Panc1 (cell line): ENCODE measurements around the gene HTR1B. TPM values are rescaled to one million over a fixed set of nuclear protein-coding genes. Genes with fewer than 3 reads are reported as not detected.

Experiments used
- ATAC-seq: fragments of 200-7000 bp; cut with Tn5 transposase; 2 replicates; pipeline ENCODE4 v1.9.1; 2020; ENCODE audit warnings: mild to moderate bottlenecking, moderate library complexity
- BruUV-seq: library from RNA; stranded (reverse); fragments of 400-500 nt; replicated peaks from 2 replicates; lab custom pipeline; 2021; lab: Mats Ljungman, UMichigan
- CTCF ChIA-PET: fragments of 300-600 bp; sonication (Branson Sonifier 250); formaldehyde crosslinking; loops from one replicate; lab custom pipeline; 2022; ENCODE audit warnings: antibody characterized with exemption; lab: Charles Lee
- POLR2A ChIA-PET: fragments of 300-600 bp; sonication (Branson Sonifier 250); formaldehyde crosslinking; loops from one replicate; lab custom pipeline; 2022; ENCODE audit warnings: antibody characterized with exemption; lab: Charles Lee
- DNase-seq: peaks from one replicate; pipeline ENCODE4 v3.0.0-alpha.2; 2010; ENCODE audit warnings: low read depth, low spot score
- H3K27ac ChIP-seq: 2 replicates; pipeline ENCODE4 v1.5.1; 2011; ENCODE audit warnings: mild to moderate bottlenecking, low read length, inconsistent platforms
- H3K27me3 ChIP-seq: fragments of 200-500 bp; sonication (Bioruptor generic); 2 replicates; pipeline ENCODE4 v1.6.0; 2014; ENCODE audit warnings: low read length, inconsistent platforms; ENCODE audit not compliant: control insufficient read depth, insufficient read depth
- H3K36me3 ChIP-seq: fragments of 200-500 bp; sonication (Bioruptor generic); 2 replicates; pipeline ENCODE4 v1.5.1; 2014; ENCODE audit warnings: inconsistent platforms, mild to moderate bottlenecking, low read length, moderate library complexity; ENCODE audit not compliant: control insufficient read depth, insufficient read depth
- H3K4me1 ChIP-seq: 2 replicates; pipeline ENCODE4 v1.5.1; 2011; ENCODE audit warnings: inconsistent platforms, mild to moderate bottlenecking, low read length, moderate library complexity; ENCODE audit not compliant: control insufficient read depth, insufficient read depth
- H3K4me3 ChIP-seq, 2 experiments: 2 replicates each; pipeline ENCODE4 v1.5.1; 2011 to 2012; ENCODE audit warnings: low read depth in 2 of 2, low read length in 2 of 2, mild to moderate bottlenecking in 2 of 2, inconsistent platforms in 1 of 2, moderate library complexity in 1 of 2
- H3K9me3 ChIP-seq: fragments of 200-500 bp; sonication (Bioruptor generic); 2 replicates; pipeline ENCODE4 v1.5.1; 2014; ENCODE audit warnings: low read depth, mild to moderate bottlenecking, inconsistent platforms, low read length, moderate library complexity; ENCODE audit not compliant: control insufficient read depth, insufficient read depth
- CTCF ChIP-seq: fragments of 450-650 bp; IDR thresholded peaks from 2 replicates; pipeline ENCODE4 v1.5.1; 2017; ENCODE audit warnings: mild to moderate bottlenecking
- SIN3A ChIP-seq: IDR thresholded peaks from 2 replicates; pipeline ENCODE4 v1.6.1; 2012; ENCODE audit warnings: low read depth, mild to moderate bottlenecking, low read length, moderate library complexity, borderline replicate concordance; ENCODE audit not compliant: insufficient read depth
- TCF7L2 ChIP-seq: IDR thresholded peaks from 2 replicates; pipeline ENCODE4 v1.6.1; 2011; ENCODE audit warnings: mild to moderate bottlenecking, low read depth, low read length, inconsistent platforms
- in situ Hi-C: cut with HindIII; loops from 2 replicates; pipeline ENCODE4 v1.10.0; 2016; ENCODE audit warnings: low sequenced_read_pairs, low pct_unique_long_range_greater_than_20kb
- intact Hi-C: fragments of 100-400 bp; cut with micrococcal nuclease; formaldehyde crosslinking; loops from one replicate; pipeline ENCODE4 v1.10.0; 2022; ENCODE audit not compliant: unreplicated experiment
- total RNA-seq: library from RNA; stranded (reverse); gene quantifications from one replicate; pipeline ENCODE4 v1.2.1, GENCODE V29; 2021; ENCODE audit not compliant: unreplicated experiment
- TF ChIP-seq, protein P1 (sequence below), 2 experiments: IDR thresholded peaks; 2 replicates each; pipeline ENCODE4 v1.6.1; 2011 to 2012; ENCODE audit warnings: low read depth in 2 of 2, control low read depth in 1 of 2, low read length in 1 of 2, mild to moderate bottlenecking in 1 of 2, moderate library complexity in 1 of 2; ENCODE audit not compliant: insufficient read depth in 1 of 2

Gene HTR1B
- total RNA-seq, 1 experiment from 2014 or later, result 14.0 TPM

DNA sequence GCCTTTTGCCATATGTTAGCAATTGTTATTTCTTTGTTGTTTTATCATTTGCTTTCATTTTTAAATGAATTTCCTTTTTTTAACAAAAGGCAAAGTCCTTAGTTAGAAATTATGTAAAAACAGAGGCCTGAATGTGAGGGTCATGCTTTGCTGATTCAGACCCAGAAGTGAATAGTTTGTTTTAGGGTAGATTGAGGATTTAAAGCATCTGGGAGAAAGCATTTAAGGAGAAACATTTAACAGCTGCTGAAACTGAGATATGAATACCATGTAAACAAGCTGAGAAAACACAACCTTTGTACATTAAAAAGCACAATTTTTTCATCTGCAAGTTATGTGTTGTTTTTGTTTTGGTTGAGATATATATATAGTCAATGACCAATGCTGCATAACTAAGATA is 8.0 kb downstream of the HTR1B start:
- in situ Hi-C loops (no loop called here), intact Hi-C loops (loop anchor here (5.0 kb wide), 1 partner anchor 163 kb away; no protein-coding TSS in a partner anchor)
- Histone ChIP-seq H3K27me3 (no peaks in the 10 kb centered on the region), H3K36me3 (no peaks in the 10 kb centered on the region), H3K4me1 (peaks cover 15% of the 10 kb centered on the region), H3K27ac (peak overlapping the region; percentile 88; the same call in 1 of the 2 replicates), H3K9me3 (no peaks in the 10 kb centered on the region), H3K4me3 (no peak overlapping the region)
- no peak for TF ChIP-seq TCF7L2
- no peak for TF ChIP-seq CTCF
- TF ChIP-seq, protein P1, sequence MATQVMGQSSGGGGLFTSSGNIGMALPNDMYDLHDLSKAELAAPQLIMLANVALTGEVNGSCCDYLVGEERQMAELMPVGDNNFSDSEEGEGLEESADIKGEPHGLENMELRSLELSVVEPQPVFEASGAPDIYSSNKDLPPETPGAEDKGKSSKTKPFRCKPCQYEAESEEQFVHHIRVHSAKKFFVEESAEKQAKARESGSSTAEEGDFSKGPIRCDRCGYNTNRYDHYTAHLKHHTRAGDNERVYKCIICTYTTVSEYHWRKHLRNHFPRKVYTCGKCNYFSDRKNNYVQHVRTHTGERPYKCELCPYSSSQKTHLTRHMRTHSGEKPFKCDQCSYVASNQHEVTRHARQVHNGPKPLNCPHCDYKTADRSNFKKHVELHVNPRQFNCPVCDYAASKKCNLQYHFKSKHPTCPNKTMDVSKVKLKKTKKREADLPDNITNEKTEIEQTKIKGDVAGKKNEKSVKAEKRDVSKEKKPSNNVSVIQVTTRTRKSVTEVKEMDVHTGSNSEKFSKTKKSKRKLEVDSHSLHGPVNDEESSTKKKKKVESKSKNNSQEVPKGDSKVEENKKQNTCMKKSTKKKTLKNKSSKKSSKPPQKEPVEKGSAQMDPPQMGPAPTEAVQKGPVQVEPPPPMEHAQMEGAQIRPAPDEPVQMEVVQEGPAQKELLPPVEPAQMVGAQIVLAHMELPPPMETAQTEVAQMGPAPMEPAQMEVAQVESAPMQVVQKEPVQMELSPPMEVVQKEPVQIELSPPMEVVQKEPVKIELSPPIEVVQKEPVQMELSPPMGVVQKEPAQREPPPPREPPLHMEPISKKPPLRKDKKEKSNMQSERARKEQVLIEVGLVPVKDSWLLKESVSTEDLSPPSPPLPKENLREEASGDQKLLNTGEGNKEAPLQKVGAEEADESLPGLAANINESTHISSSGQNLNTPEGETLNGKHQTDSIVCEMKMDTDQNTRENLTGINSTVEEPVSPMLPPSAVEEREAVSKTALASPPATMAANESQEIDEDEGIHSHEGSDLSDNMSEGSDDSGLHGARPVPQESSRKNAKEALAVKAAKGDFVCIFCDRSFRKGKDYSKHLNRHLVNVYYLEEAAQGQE (IDR thresholded peaks at IDR 0.05; ENCODE audit: insufficient read depth in 1 of 2, low read depth in 2 of 2, low read length in 1 of 2), result no peak
- TF ChIP-seq SIN3A, result no peak
- ChIA-PET POLR2A (no interaction called here), CTCF (no interaction called here)
- DNase-seq (no peak), ATAC-seq (no peak)
- BruUV-seq, result no TSS peak

DNA sequence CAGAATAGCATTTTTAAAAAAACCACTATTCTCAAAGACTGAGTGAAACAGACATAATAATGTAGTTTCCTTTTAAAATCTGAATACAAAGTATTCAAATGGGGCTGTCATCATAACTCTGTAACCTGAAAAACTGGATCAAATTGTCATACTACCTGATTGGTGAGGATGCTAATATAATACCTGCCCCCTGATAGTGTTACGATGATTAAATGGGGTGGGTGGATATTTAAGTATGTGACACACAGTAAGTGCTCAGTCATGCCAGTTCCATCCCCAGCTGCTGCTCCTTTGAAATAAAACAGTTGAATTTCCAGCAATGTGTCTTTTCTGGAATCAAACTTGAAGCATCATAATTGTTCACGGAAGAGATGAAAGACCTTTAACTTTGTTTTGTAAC is 8.9 kb downstream of the HTR1B start:
- CTCF ChIA-PET, result no interaction called here

More for the DNA sequence above, 8.9 kb downstream of the HTR1B start:
- no peak overlapping the region for H3K4me3 ChIP-seq
- DNase-seq, result no peak
- in situ Hi-C loops (no loop called here), intact Hi-C loops (no loop called here)
- TF ChIP-seq CTCF, result no peak
- no peak for TF ChIP-seq SIN3A
- TF ChIP-seq, protein P1 (IDR thresholded peaks at IDR 0.05; ENCODE audit: insufficient read depth in 1 of 2, low read depth in 2 of 2, low read length in 1 of 2), result no peak
- no peak for TF ChIP-seq TCF7L2
- POLR2A ChIA-PET, result no interaction called here
- H3K27ac ChIP-seq, result peak overlapping the region; percentile 88; the same call in 1 of the 2 replicates
- peaks cover 15% of the 10 kb centered on the region for H3K4me1 ChIP-seq
- BruUV-seq, result no TSS peak
- H3K36me3 ChIP-seq, result no peaks in the 10 kb centered on the region
- H3K9me3 ChIP-seq, result no peaks in the 10 kb centered on the region
- no peak for ATAC-seq
- H3K27me3 ChIP-seq, result no peaks in the 10 kb centered on the region
